A549 (cell line): ENCODE measurements around the gene TLR2. TPM values are rescaled to one million over a fixed set of nuclear protein-coding genes. Genes with fewer than 3 reads are reported as not detected.

Experiments
- ATAC-seq, 2 experiments: fragments of 200-7000 bp in 1 of 2; fragments of >200 bp in 1 of 2; cut with Nextera tagmentation in 1 of 2; cut with Tn5 transposase in 1 of 2; 3 replicates each; pipeline versions ENCODE4 v1.8.0 to v1.9.1; 2018 to 2020; ENCODE audit warnings: mild to moderate bottlenecking in 1 of 2, moderate library complexity in 1 of 2
- CTCF ChIA-PET: fragments of 300-600 bp; sonication (Branson Sonifier 250); formaldehyde crosslinking; extraction: SDS; loops from one replicate; lab custom pipeline; 2021; ENCODE audit warnings: antibody characterized with exemption, inconsistent platforms; lab: Yijun Ruan, JAX
- POLR2A ChIA-PET: fragments of 350-600 bp; formaldehyde crosslinking; extraction: SDS; loops from one replicate; lab custom pipeline; 2021; ENCODE audit warnings: antibody characterized with exemption, inconsistent platforms; lab: Yijun Ruan, JAX
- DNase-seq, 2 experiments: peaks; one replicate each; pipeline versions ENCODE4 v3.0.0 to v3.0.0-alpha.2; 2011 to 2016; ENCODE audit warnings: low read depth in 1 of 2, low spot score in 1 of 2
- FAIRE-seq: peaks from 2 replicates; lab custom pipeline; 2011; peaks lifted over from hg19 to GRCh38; lab: Jason Lieb, UNC
- H3K27ac ChIP-seq, 2 experiments: fragments of >200 bp; sonication (Bioruptor Twin); formaldehyde crosslinking; 3 replicates each; pipeline ENCODE4 v1.5.1; 2016 to 2017
- H3K4me1 ChIP-seq: fragments of >200 bp; sonication (Bioruptor Twin); formaldehyde crosslinking; 3 replicates; pipeline ENCODE4 v1.6.1; 2016
- H3K4me2 ChIP-seq: fragments of >200 bp; sonication (Bioruptor Twin); formaldehyde crosslinking; 3 replicates; pipeline ENCODE4 v1.6.1; 2016
- H3K4me3 ChIP-seq: fragments of >200 bp; sonication (Bioruptor Twin); formaldehyde crosslinking; 3 replicates; pipeline ENCODE4 v1.5.1; 2016
- H3K9me3 ChIP-seq: fragments of >200 bp; sonication (Bioruptor Twin); formaldehyde crosslinking; 3 replicates; pipeline ENCODE4 v1.6.1; 2016
- CBX2 ChIP-seq: fragments of 200-600 bp; sonication (generic); IDR thresholded peaks from 2 replicates; pipeline ENCODE4 v1.6.1; 2016; ENCODE audit warnings: low read depth, mild to moderate bottlenecking, borderline replicate concordance
- CHD2 ChIP-seq: fragments of 150-350 bp; IDR thresholded peaks from 2 replicates; pipeline ENCODE4 v1.6.1; 2014; ENCODE audit warnings: low read length; ENCODE audit not compliant: partially characterized antibody
- CHD4 ChIP-seq: fragments of 200-600 bp; sonication (generic); IDR thresholded peaks from 2 replicates; pipeline ENCODE4 v1.6.1; 2016; ENCODE audit warnings: antibody characterized with exemption, mild to moderate bottlenecking, borderline replicate concordance
- CTCF ChIP-seq: fragments of >200 bp; sonication (Bioruptor Twin); formaldehyde crosslinking; IDR thresholded peaks from 3 replicates; pipeline ENCODE4 v1.5.1; 2016
- EP300 ChIP-seq, 2 experiments: fragments of >200 bp; sonication (Bioruptor Twin); formaldehyde crosslinking; IDR thresholded peaks; 2 replicates in 1 of 2; 3 replicates in 1 of 2; pipeline ENCODE4 v1.6.1; 2016 to 2017
- ESRRA ChIP-seq: fragments of 150-350 bp; IDR thresholded peaks from 2 replicates; pipeline ENCODE4 v1.6.1; 2014; ENCODE audit warnings: mild to moderate bottlenecking, low read length, borderline replicate concordance
- FOSL2 ChIP-seq, 2 experiments: fragments of 450-650 bp in 1 of 2; fragments of >200 bp in 1 of 2; sonication (Bioruptor Twin) in 1 of 2; formaldehyde crosslinking; IDR thresholded peaks; 2 replicates each; pipeline versions ENCODE4 v1.5.0 to v1.6.1; 2016 to 2020; ENCODE audit warnings: mild to moderate bottlenecking in 1 of 2, moderate library complexity in 1 of 2
- GATA3 ChIP-seq: IDR thresholded peaks from 2 replicates; pipeline ENCODE4 v1.6.1; 2012; ENCODE audit warnings: borderline replicate concordance
- HDAC2 ChIP-seq: fragments of 200-600 bp; sonication (generic); IDR thresholded peaks from 2 replicates; pipeline ENCODE4 v1.6.1; 2016
- HES2 ChIP-seq: fragments of >200 bp; sonication (Bioruptor Twin); formaldehyde crosslinking; IDR thresholded peaks from 2 replicates; pipeline ENCODE4 v1.6.1; 2016
- HOXB5 ChIP-seq: fragments of 250-450 bp; sonication (Bioruptor Pico); IDR thresholded peaks from 2 replicates; pipeline ENCODE4 v1.5.0; 2020; ENCODE audit warnings: mild to moderate bottlenecking, moderate library complexity
- KDM1A ChIP-seq: fragments of 200-600 bp; sonication (generic); IDR thresholded peaks from 2 replicates; pipeline ENCODE4 v1.6.1; 2016; ENCODE audit warnings: low read depth, mild to moderate bottlenecking
- MAX ChIP-seq: IDR thresholded peaks from 2 replicates; pipeline ENCODE4 v1.6.1; 2012
- MAZ ChIP-seq: fragments of 150-350 bp; IDR thresholded peaks from 2 replicates; pipeline ENCODE4 v1.6.1; 2014; ENCODE audit warnings: antibody characterized with exemption, low read depth, low read length, borderline replicate concordance
- NFE2L2 ChIP-seq: fragments of 150-350 bp; conservative IDR thresholded peaks from 2 replicates; pipeline ENCODE4 v1.6.1; 2014; ENCODE audit warnings: low read length
- PBX3 ChIP-seq: IDR thresholded peaks from 2 replicates; pipeline ENCODE4 v1.6.1; 2012
- POLR2AphosphoS2 ChIP-seq: conservative IDR thresholded peaks from 2 replicates; pipeline ENCODE4 v1.6.1; 2012; ENCODE audit warnings: low read length, improper control_type of control experiment, inconsistent platforms
- RAD21 ChIP-seq, 2 experiments: fragments of >200 bp in 1 of 2; sonication (Bioruptor Twin) in 1 of 2; formaldehyde crosslinking in 1 of 2; IDR thresholded peaks in 1 of 2; conservative IDR thresholded peaks in 1 of 2; 2 replicates in 1 of 2; 3 replicates in 1 of 2; pipeline ENCODE4 v1.6.1; 2012 to 2018; ENCODE audit warnings: inconsistent platforms in 1 of 2
- RNF2 ChIP-seq: fragments of 200-600 bp; sonication (generic); IDR thresholded peaks from 2 replicates; pipeline ENCODE4 v1.6.1; 2016; ENCODE audit warnings: low read depth, mild to moderate bottlenecking, antibody characterized with exemption, moderate library complexity, borderline replicate concordance
- SMC3 ChIP-seq: fragments of >200 bp; sonication (Bioruptor Twin); formaldehyde crosslinking; IDR thresholded peaks from 3 replicates; pipeline ENCODE4 v1.6.1; 2018; ENCODE audit warnings: inconsistent platforms
- SREBF2 ChIP-seq: fragments of 450-650 bp; IDR thresholded peaks from 2 replicates; pipeline ENCODE4 v1.6.1; 2014; ENCODE audit warnings: mild to moderate bottlenecking, moderate library complexity
- TFCP2L1 ChIP-seq: fragments of 250-450 bp; sonication (Bioruptor Pico); IDR thresholded peaks from 2 replicates; pipeline ENCODE4 v1.5.0; 2021; ENCODE audit warnings: mild to moderate bottlenecking
- ZC3H11A ChIP-seq: fragments of 450-650 bp; IDR thresholded peaks from 2 replicates; pipeline ENCODE4 v1.6.1; 2014; ENCODE audit warnings: antibody characterized with exemption, mild to moderate bottlenecking
- ZNF302 ChIP-seq: fragments of 250-450 bp; sonication (Bioruptor Pico); IDR thresholded peaks from 2 replicates; pipeline ENCODE4 v1.9.0; 2021; ENCODE audit warnings: inconsistent platforms, mild to moderate bottlenecking, moderate library complexity
- WGBS: methylation state at CpG from one replicate; pipeline ENCODE4 v1.1.6; 2017; ENCODE audit errors: missing lambda C conversion rate; 5-methylcytosine and 5-hydroxymethylcytosine counted together
- polyA plus RNA-seq, 4 experiments: library from polyadenylated mRNA; depleted of rRNA in 3 of 4; stranded (reverse); fragments of >200 nt; fragmentation: RNase III in 1 of 4; extraction: RNeasy Plus Mini Kit Qiagen cat#74134 plus additional on column Dnase treatment in 1 of 4; gene quantifications; 2 replicates in 3 of 4; 3 replicates in 1 of 4; pipeline ENCODE4 v1.2.3, GENCODE V29; 2011 to 2017

Gene TLR2
- polyA plus RNA-seq, 2 of the 4 experiments (the other 2 are of a cell fraction) = 0.14 TPM; not detected in 1

- TF ChIP-seq PBX3 (no peak), POLR2AphosphoS2 (no peak), SREBF2 (no peak), ZC3H11A (no peak), TFCP2L1 (CRISPR knock-in tag) (no peak)
- DNase-seq (no peak), ATAC-seq (no peak), FAIRE-seq (no peak)
- H3K27ac ChIP-seq = no peak overlapping the region
- H3K4me2 ChIP-seq = no peak overlapping the region
- CTCF ChIA-PET = interaction anchor here (0.6 kb wide), 1 partner anchor 108 kb away, joined by 3 read pairs; no protein-coding TSS in a partner anchor
- H3K9me3 ChIP-seq = no peaks in the 10 kb centered on the region
- WGBS = 71% methylated on average over 7 of the region's 7 CpGs
- POLR2A ChIA-PET = interaction anchor here (0.6 kb wide), 1 partner anchor 490 kb away, joined by 3 read pairs; no protein-coding TSS in a partner anchor
- no peaks in the 10 kb centered on the region for H3K4me1 ChIP-seq
- H3K4me3 ChIP-seq = no peak overlapping the region
These were observed 42.5 kb upstream of the TLR2 start for GRCh38 chr4:153641532-153641931.

- FAIRE-seq (no peak), DNase-seq (peak; percentile 57 to 60), ATAC-seq (peak; percentile 89 to 96; a peak in 5 of 6 replicates)
- Histone ChIP-seq H3K4me1 (no peaks in the 10 kb centered on the region), H3K9me3 (no peaks in the 10 kb centered on the region), H3K27ac (peak overlapping the region; percentile 6 to 66; a peak in 2 of 6 replicates), H3K4me2 (peak overlapping the region; percentile 27; the same call in 2 of the 3 replicates), H3K4me3 (no peak overlapping the region)
- TF ChIP-seq RAD21 (conservative IDR thresholded peaks at IDR 0.05 in 1 of 2, IDR thresholded peaks at IDR 0.05 in 1 of 2) (peak; percentile 48 to 56; a peak in 4 of 5 replicates), CTCF (peak; percentile 44), SMC3 (0 out of 3 replicates have a peak, but pooled peaks have one; percentile 13), NFE2L2 (no peak), HES2 (no peak)
- POLR2A ChIA-PET = no interaction called here
- 54% methylated on average over 9 of the region's 9 CpGs for WGBS
- CTCF ChIA-PET = interaction anchor here (0.6 to 1.7 kb wide), 14 partner anchors 8 to 300 kb away, joined by 3 to 5 read pairs (median 3); partner anchors contain the start of gene MND1
These were observed 40.4 kb upstream of the TLR2 start for GRCh38 chr4:153643406-153644383.

GRCh38 chr4:153645183-153645582, 38.9 kb upstream of the TLR2 start:
- CTCF ChIA-PET = interaction anchor here (0.6 kb wide), 1 partner anchor 9 kb away, joined by 3 read pairs; no protein-coding TSS in a partner anchor

GRCh38 chr4:153646261-153646660, 37.8 kb upstream of the TLR2 start:
- no peaks in the 10 kb centered on the region for H3K9me3 ChIP-seq
- TF ChIP-seq HDAC2 (no peak), CBX2 (no peak), ZC3H11A (no peak), EP300 (IDR thresholded peaks at IDR 0.05) (no peak), CHD4 (no peak), ESRRA (no peak), TFCP2L1 (CRISPR knock-in tag) (no peak), MAX (no peak), GATA3 (no peak), ZNF302 (CRISPR knock-in tag) (no peak), KDM1A (no peak), FOSL2 (IDR thresholded peaks at IDR 0.05) (no peak), FOSL2 (CRISPR knock-in tag; IDR thresholded peaks at IDR 0.05) (no peak), RNF2 (no peak), MAZ (no peak), HOXB5 (CRISPR knock-in tag) (no peak)
- H3K27ac ChIP-seq = no peak overlapping the region
- CTCF ChIA-PET = no interaction called here
- POLR2A ChIA-PET = no interaction called here
- H3K4me2 ChIP-seq = no peak overlapping the region
- H3K4me3 ChIP-seq = no peak overlapping the region
- 18% methylated on average over 1 of the region's 1 CpG for WGBS
- H3K4me1 ChIP-seq = no peaks in the 10 kb centered on the region
- DNase-seq (no peak), FAIRE-seq (no peak), ATAC-seq (no peak)

More at GRCh38 chr4:153645183-153645582, 38.9 kb upstream of the TLR2 start:
- FAIRE-seq (no peak), DNase-seq (no peak), ATAC-seq (no peak)
- Histone ChIP-seq H3K4me1 (no peaks in the 10 kb centered on the region), H3K4me3 (no peak overlapping the region), H3K9me3 (no peaks in the 10 kb centered on the region), H3K4me2 (no peak overlapping the region), H3K27ac (no peak overlapping the region)
- POLR2A ChIA-PET = no interaction called here
- 81% methylated on average over 1 of the region's 1 CpG for WGBS
- TF ChIP-seq TFCP2L1 (CRISPR knock-in tag) (no peak), CHD2 (no peak), KDM1A (no peak), RNF2 (no peak), RAD21 (conservative IDR thresholded peaks at IDR 0.05 in 1 of 2, IDR thresholded peaks at IDR 0.05 in 1 of 2) (peak in 1 of 2 experiments; percentile 11; a peak in 1 of 5 replicates)
